ENCODE measurements around the gene WWOX.

The WWOX gene

GRCh38 chr16:78815713-78816112 is 716.3 kb downstream of the WWOX start:
- TF ChIP-seq ESRRG (CRISPR knock-in tag; IDR thresholded peaks at IDR 0.05) (no peak), PPARA (CRISPR knock-in tag; IDR thresholded peaks at IDR 0.05; ENCODE audit: borderline replicate concordance) (no peak), CREB5 (CRISPR knock-in tag; IDR thresholded peaks at IDR 0.05; ENCODE audit: low read depth) (no peak), ZNF565 (CRISPR knock-in tag; conservative IDR thresholded peaks at IDR 0.05; ENCODE audit: low read depth) (no peak), ARNTL (CRISPR knock-in tag; IDR thresholded peaks at IDR 0.05; ENCODE audit: borderline replicate concordance, low read depth) (no peak), ZC3H10 (CRISPR knock-in tag; IDR thresholded peaks at IDR 0.05) (no peak), RARB (CRISPR knock-in tag; IDR thresholded peaks at IDR 0.05) (no peak), ZFP30 (CRISPR knock-in tag; IDR thresholded peaks at IDR 0.05) (no peak), CSRNP3 (CRISPR knock-in tag; IDR thresholded peaks at IDR 0.05) (no peak), SNAI2 (CRISPR knock-in tag; IDR thresholded peaks at IDR 0.05) (no peak), ZFP3 (CRISPR knock-in tag; IDR thresholded peaks at IDR 0.05) (no peak), POU6F1 (CRISPR knock-in tag; IDR thresholded peaks at IDR 0.05; ENCODE audit: borderline replicate concordance, low read depth) (no peak), GLIS3 (CRISPR knock-in tag; IDR thresholded peaks at IDR 0.05) (no peak), ISL1 (CRISPR knock-in tag; IDR thresholded peaks at IDR 0.05) (no peak), PATZ1 (CRISPR knock-in tag; IDR thresholded peaks at IDR 0.05; ENCODE audit: borderline replicate concordance) (no peak), ZNF8 (CRISPR knock-in tag; IDR thresholded peaks at IDR 0.05) (no peak), BACH2 (CRISPR knock-in tag; IDR thresholded peaks at IDR 0.05; ENCODE audit: borderline replicate concordance) (no peak), CSDC2 (CRISPR knock-in tag; IDR thresholded peaks at IDR 0.05) (no peak), TOX (CRISPR knock-in tag; IDR thresholded peaks at IDR 0.05; ENCODE audit: borderline replicate concordance) (no peak)
- no peak for ATAC-seq

- TF ChIP-seq BACH2 (CRISPR knock-in tag; IDR thresholded peaks at IDR 0.05; ENCODE audit: borderline replicate concordance) (no peak), ZNF565 (CRISPR knock-in tag; conservative IDR thresholded peaks at IDR 0.05; ENCODE audit: low read depth) (no peak), ZNF8 (CRISPR knock-in tag; IDR thresholded peaks at IDR 0.05) (no peak), CSDC2 (CRISPR knock-in tag; IDR thresholded peaks at IDR 0.05) (no peak), PATZ1 (CRISPR knock-in tag; IDR thresholded peaks at IDR 0.05; ENCODE audit: borderline replicate concordance) (no peak), CSRNP3 (CRISPR knock-in tag; IDR thresholded peaks at IDR 0.05) (no peak), OSR1 (CRISPR knock-in tag; IDR thresholded peaks at IDR 0.05) (no peak), ZFP3 (CRISPR knock-in tag; IDR thresholded peaks at IDR 0.05) (no peak), ESRRG (CRISPR knock-in tag; IDR thresholded peaks at IDR 0.05) (no peak)
- no peak for ATAC-seq
Observed at GRCh38 chr16:78816499-78817195, 717.2 kb downstream of the WWOX start.

All from SK-N-SH treated with all-trans-retinoic acid at 6 μM for 48 hours (cell line).